ENCODE measurements around the gene FLNA.

DNA sequence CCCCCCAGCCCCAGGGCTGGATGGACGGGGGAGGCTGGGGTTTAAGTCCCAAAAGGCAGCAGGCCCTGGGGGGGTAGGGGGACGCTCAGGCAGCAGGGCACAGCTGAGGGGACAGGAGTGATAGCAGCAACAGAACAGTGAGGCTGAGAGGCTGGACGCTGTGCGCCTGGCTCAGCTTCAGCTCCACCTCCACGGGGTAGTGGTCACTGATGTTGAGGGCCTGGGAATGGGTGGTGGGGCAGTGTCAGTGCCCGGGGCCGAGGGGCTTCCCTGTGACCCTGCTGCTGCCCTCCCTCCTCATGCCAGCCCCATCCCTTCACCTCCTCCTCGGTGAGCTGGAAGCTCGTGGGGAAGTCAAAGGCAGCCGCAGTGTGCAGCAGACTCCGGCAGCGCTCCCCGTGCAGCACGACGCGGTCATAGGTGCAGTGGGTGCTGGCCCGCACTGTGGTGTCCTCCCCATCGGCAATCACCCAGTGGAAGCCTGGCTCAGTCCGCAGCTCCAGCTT lies 28.2 kb upstream of the FLNA start:
- TF ChIP-seq EZH2 (IDR thresholded peaks at IDR 0.05; ENCODE audit: insufficient read depth, poor library complexity, severe bottlenecking): no peak
- no peak for TF ChIP-seq EZH2phosphoT487 (IDR thresholded peaks at IDR 0.05; ENCODE audit: insufficient read depth, low read depth)

Data from GM23248 (cell line).